ENCODE results near the gene NCAPG2.

NCAPG2 gene, protein sequence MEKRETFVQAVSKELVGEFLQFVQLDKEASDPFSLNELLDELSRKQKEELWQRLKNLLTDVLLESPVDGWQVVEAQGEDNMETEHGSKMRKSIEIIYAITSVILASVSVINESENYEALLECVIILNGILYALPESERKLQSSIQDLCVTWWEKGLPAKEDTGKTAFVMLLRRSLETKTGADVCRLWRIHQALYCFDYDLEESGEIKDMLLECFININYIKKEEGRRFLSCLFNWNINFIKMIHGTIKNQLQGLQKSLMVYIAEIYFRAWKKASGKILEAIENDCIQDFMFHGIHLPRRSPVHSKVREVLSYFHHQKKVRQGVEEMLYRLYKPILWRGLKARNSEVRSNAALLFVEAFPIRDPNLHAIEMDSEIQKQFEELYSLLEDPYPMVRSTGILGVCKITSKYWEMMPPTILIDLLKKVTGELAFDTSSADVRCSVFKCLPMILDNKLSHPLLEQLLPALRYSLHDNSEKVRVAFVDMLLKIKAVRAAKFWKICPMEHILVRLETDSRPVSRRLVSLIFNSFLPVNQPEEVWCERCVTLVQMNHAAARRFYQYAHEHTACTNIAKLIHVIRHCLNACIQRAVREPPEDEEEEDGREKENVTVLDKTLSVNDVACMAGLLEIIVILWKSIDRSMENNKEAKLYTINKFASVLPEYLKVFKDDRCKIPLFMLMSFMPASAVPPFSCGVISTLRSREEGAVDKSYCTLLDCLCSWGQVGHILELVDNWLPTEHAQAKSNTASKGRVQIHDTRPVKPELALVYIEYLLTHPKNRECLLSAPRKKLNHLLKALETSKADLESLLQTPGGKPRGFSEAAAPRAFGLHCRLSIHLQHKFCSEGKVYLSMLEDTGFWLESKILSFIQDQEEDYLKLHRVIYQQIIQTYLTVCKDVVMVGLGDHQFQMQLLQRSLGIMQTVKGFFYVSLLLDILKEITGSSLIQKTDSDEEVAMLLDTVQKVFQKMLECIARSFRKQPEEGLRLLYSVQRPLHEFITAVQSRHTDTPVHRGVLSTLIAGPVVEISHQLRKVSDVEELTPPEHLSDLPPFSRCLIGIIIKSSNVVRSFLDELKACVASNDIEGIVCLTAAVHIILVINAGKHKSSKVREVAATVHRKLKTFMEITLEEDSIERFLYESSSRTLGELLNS

DNA sequence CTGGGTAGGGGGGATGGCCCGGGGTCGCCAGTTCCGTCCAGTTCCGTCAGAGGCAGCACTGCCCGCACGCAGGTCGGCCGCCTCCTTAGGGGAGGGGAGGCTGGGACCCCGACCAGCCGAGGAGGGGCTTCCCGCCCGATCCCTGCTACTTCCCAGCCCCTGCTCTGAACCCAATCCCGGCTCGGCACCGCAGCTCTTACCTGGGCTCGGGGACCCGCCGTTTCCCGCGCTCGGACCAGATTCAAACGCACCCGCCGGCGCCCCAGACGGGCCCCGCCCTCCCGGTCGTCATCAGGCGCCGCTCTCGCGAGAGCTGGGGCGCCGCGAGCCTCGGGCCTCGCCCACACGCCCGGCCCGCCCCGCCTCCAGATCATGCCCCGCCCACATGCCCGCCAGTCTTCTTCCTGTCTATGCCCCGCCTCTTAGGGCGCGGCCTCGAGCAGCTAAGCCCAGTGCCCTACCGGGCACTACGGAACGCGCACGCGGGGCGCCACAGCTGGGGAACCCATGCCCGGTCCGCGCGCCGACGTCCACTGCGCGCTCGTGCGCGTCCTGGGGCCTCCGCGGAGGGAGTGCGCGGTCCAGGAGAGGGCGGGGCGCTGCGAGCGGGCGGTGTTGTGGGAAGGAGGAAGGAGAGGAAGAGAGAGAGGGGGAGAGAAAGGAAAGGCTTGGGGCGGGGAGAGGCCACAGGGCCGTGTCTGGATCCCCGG, at the start of gene NCAPG2:
Gene NCAPG2, minus strand, starts transcription at position 281 of the 710 bp plus-strand sequence. CDS start 2,905 bp downstream, outside the sequence.
- peak; percentile 99 for DNase-seq

DNA sequence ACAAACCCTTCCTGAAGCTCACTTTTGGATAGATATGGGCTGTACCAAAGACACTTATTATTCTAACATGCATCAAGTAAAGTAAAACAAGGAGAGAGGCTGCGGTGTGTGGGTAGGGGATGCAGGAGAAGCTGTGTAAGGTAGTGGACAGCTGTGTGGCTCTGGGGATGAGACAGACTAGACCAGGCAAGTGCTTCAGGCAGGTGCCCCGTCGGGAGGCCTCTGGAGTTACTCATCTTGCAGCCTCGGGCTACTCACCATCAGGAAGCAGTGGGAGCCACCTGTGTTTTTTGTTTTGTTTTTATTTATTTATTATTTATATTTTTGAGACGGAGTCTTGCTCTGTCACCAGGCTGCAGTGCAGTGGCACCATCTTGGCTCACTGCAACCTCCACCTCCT, 49.3 kb upstream of the NCAPG2 start:
- DNase-seq, result no peak

DNA sequence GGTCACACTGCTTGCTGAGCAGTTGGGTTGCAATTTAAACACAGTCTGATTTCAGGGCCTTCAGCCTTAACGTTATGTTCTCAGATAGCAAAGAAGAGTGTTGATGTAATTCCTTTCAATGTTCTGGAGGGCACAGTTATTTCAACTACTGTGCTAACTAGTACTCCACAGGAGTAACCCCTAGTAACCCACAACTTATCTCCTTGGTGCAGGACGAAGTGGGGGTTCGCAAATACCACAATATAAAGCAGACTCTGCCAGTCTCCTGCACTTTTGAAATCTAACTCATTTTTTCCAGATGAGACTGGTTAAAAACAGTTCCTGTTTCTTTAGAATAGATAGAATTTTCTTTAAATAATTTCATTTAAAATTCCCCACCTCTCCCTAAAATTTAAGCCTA, 47.1 kb upstream of the NCAPG2 start:
- peak; percentile 65 for DNase-seq

- no peak for DNase-seq
Measured at GRCh38 chr7:158751199-158751598, 46.6 kb upstream of the NCAPG2 start.

DNA sequence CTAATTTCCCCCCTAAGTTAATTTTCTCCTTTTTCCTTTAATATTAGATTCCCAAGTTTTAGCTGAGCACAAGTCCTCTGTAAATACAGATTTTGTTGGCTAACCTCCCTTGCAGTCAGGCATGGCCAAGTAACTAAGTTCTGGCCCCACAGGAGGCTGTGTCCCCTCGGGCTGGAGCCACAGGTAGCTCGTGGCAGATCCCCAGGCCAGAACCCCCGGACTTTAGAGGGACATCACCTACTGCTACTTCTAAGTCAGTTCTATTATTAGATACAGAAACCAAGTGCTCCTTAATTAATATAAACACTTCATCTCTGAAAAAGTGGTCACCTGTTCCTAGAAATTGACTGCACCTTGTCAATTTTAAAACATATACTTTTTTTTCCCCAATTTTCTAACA, 46.1 kb upstream of the NCAPG2 start:
- DNase-seq, result no peak

DNA sequence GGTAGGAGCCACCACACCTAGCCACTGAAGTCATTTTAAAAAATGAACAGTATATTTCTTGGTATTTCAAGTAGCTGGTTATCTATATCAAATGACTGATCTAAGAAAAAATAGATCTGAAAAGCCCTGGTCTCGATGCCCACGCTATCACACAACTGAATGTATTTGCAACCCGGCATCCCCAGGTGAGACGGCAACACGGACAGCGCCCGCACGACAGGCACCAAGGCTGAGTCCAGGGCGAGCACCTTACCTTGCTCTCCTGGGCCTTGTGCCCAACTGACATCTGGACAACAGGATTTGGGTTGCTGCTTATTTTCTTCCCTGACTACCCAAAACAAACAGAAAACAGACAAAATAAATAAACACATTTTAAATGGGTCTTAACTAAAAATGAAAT, 44.8 kb upstream of the NCAPG2 start:
- no peak for DNase-seq

GRCh38 chr7:158748335-158748734, 43.7 kb upstream of the NCAPG2 start:
- DNase-seq, result no peak

DNA sequence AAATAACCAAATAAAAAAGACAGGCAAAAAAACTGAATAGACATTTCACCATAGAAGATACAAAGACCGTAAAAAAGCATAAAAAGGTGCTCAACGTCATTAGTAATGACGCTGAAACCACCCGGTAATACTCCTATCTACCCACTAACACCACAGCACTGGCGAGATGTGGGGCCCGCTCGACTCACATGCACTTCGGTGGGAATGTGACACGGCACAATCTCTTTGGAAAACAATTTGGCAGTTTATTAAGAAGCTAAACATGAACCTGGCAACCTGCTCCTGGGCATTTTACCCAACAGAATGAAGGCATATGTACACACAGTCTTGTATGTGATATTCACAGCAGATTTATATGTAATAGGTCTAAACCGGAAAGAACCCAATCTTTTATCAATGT, 42.8 kb upstream of the NCAPG2 start:
- no peak for DNase-seq

GRCh38 chr7:158746957-158747356, 42.4 kb upstream of the NCAPG2 start:
- no peak for DNase-seq

DNA sequence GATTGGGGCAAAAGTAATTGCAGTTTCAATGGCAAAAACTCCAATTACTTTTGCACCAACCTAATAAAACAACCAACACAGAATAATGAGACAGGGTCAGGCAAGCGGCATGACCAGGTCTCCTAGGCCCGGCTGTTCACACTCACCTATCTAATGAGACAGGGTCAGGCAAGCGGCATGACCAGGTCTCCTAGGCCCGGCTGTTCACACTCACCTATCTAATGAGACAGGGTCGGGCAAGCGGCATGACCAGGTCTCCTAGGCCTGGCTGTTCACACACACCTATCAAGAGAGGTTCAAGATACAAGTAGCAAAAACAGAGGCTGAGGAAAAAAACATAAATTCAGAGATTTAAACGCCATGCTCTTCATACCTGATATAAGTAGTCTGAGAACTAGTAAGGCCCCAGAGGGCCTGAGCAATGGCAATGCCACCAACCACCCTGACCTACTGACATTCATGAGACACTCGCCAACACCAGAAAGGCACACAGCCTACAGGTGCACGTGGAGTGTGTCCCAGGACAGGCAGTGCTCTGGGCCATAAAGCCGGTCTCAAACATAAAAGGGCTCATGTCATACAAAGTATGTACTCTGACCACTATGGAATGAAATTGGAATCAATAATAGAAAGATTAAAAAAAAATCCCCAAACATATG, 40.6 kb upstream of the NCAPG2 start:
- no peak for DNase-seq

DNA sequence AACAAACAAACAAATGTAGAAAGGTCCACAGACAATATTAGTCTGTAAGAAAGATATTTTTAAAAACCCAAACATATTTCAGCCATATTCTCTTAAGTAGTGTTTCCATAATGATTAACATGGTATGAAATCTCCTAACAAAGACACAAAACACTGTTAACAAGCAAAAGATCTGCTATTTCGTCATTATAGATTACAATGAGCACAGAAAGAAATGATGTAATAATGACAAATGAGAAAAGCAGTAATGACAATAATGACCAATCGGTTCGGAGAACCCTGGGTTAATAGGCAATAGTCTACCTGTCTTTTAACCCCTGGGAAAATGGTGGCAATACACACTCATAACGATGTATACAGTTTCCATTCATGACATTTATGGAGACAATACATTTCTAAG, 39.5 kb upstream of the NCAPG2 start:
- no peak for DNase-seq

- DNase-seq, result no peak
Measured at GRCh38 chr7:158743219-158743618, 38.6 kb upstream of the NCAPG2 start.

DNA sequence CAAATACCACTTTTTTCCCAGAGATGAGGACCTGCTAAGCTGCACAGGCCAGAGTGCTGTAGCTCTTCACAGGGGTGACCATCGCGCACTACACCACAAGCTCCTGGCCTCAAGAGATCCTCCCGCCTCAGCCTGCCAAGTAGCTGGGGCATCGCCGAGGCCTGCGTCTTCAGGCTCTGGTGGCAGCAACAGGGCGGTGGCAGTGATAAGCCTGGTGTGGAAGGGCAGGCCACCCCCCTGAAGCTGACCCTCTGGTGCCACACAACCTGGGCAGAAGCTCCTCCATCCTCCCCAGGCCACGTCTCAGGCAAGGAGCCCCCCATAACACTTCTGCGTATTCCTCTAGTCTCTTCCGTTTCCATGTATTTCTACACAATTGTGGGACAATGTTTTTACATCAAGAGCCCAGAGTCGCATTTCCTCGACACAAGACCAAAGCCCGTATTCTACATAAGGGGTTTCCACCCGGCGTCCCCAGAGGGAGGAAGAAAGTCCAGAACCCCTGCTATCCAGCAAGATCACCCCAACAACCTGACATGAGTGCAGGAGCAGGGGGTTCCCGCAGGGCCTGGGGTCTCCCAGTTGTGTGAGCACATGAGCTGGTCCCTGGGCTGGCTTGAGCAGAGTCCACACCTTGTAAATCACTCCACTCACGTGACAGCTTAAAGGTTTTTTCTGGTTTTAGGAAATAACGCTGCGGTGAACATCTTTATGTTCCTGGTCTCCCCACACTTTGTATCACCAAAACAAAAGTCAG, 37.6 kb upstream of the NCAPG2 start:
- peak; percentile 25 for DNase-seq

DNA sequence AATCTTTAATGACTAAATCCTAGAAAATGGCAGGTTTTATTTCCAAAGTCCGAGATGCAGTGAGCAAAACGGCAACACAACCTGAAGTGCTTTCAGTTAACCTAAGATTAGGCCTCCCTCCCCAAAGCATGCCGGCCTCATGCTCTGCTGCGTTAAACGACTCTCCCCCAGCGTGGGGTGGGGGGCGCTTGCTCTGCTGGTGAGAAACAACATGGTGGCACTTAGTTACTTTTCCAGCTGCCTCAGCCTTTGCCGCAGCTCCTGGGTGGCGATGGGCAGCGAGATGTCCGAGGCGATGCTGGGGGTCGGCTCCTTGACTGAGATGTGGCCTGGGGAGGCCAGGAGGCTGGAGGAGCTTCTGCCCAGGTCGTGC, 36.7 kb upstream of the NCAPG2 start:
- no peak for DNase-seq

DNA sequence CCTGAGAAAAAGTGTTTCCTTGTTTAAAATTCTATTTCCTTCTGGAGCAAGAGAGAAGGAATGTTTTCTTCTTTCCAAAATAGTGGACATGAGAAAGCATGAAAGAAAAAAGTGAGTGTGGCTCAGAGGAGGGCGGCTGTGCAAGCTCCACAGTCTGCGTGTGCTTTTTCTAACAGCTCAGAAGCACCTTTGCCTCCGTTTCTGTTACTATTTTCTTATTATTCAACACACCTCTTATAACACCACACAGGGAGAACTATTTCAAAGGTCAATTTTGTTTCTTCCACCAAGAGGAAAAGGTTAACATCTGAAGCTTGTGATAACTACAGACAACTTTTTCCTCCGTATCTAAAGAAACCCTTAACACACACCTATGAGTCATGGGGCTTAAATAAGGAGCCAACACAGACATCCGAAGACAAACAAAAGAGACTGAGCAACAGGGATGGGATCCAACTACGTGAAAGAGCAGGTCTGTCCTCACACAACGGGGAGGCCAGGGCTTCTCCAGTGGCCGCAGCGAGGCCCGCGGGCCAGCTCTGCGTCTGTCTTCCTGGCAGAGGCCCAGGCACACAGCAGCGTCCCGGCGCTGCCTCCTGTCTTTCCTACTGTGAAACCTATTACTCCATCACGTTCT, 36.2 kb upstream of the NCAPG2 start:
- DNase-seq, result peak; percentile 34

DNA sequence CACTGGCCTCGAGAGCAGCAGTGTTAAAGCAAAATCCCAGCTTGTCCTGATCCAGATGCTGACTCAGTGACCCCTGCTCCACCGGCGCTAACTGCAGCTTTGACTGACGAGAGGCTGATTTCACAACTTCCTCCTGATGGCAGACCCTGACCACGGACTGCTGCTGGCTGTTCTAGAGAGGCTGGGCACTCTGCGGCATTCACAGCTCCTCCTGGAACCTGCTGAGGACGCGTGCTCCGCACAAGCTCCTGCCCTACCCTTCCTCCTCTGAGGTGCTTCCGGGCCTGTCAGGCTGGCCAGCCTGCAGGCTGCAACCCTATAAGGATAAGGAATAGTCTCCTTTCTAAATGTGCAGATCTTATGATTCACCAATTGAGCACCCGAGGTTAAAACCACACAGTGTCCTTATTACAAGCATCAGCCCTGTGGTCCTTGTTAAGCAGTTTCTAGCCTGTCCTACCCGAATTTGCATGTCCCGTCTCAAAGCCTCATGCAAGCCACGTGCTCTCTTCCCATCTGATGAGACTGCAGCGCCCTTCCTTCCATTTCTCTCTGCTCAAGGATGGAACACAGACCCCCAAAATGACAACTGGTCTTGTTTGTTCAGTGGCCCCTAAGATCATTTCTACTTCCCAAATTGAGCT, 35.5 kb upstream of the NCAPG2 start:
- DNase-seq, result peak; percentile 87

DNA sequence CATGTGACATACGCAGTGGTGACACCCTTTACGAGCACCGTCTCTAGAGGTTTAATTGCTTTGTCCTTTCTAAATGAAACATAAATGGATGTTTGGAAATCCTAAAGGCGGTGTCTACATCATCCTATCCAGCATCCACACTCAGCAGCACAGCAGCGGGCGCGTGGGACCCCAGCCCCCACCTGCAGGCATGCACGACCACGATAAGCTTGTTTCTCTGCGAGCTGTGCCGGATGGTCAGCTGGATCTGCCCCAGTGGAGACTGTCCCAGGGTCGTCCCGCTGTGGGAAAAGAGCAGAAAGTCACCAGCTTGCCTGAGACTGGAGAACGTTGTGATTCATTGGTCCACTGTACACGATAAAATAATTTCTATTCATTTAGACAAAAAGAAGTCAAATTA, 34.2 kb upstream of the NCAPG2 start:
- no peak for DNase-seq

DNA sequence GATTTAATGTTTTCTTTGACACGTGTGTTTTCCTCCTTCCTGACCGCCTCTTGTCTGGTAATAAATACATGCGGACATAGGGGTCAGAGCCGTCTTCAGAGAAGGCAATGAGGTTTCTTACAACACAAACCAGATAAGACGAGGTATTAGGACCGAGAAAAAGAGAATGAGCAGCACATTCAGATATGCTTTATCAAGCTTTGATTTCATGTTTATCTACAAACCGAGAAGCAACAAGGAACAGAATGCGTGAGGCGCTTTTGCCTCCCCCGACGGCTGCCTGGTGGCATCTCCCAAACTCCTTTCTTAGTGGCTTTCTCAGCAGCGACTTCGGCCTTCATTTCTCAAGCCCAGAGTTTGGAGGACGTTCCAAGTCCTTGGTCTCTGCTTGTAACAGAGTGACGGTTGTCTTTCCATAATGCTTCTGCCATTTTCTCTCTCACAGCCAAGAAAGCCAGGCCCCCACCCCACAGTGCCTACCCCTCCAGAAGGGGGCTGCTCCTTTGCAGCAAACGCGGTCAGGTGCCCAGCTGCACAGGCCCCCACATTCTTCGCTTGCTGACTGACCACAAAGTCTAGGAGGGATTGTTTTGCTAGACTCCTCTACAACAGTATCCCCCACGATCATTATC, 32.6 kb upstream of the NCAPG2 start:
- DNase-seq, result no peak

- no peak for DNase-seq
Measured at GRCh38 chr7:158735935-158736334, 31.3 kb upstream of the NCAPG2 start.

DNA sequence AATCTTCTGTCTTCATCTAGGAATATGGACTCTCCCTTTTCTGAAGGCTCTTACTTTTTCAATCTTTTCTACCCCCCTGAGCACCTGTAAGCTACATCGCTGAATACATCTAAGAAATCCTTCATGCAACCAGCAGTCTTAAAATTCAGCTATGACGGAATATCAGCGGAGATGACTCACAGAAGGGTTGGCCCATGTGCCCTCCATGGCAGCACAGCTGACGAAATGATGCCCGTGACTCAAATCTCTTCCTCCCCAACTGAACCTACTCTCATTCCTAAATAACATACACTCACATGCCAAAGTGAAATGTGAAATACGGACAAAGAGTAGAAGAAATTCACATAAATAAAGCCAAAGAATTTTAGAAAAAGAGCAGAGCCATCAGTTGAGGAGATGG, 30.3 kb upstream of the NCAPG2 start:
- no peak for DNase-seq

All from hematopoietic multipotent progenitor cell treated with erythropoietin and hydrocortisone succinate and interleukin-3 and kit ligand, for 4 days (in vitro differentiated cells).